Mucosa of descending colon (tissue), 3 donors: ENCODE data around the gene EPB41L2. TPM values are rescaled to one million over a fixed set of nuclear protein-coding genes. Genes with fewer than 3 reads are reported as not detected.

Source experiments
- ATAC-seq: fragments of 200-7000 bp; cut with Tn5 transposase; one replicate; pipeline ENCODE4 v1.9.1; 2020; ENCODE audit warnings: mild to moderate bottlenecking, moderate library complexity
- DNase-seq, 3 donors: peaks; one replicate each; pipeline ENCODE4 v3.0.0-alpha.2; 2020
- H3K36me3 ChIP-seq: fragments of 200-600 bp; one replicate; pipeline ENCODE4 v1.8.0; 2021; ENCODE audit warnings: low read depth, mild to moderate bottlenecking
- H3K4me1 ChIP-seq: fragments of 200-600 bp; one replicate; pipeline ENCODE4 v1.8.0; 2021; ENCODE audit warnings: low read depth, mild to moderate bottlenecking
- H3K4me3 ChIP-seq: fragments of 200-600 bp; one replicate; pipeline ENCODE4 v1.8.0; 2021; ENCODE audit warnings: mild to moderate bottlenecking
- H3K9me3 ChIP-seq: fragments of 200-600 bp; one replicate; pipeline ENCODE4 v1.8.0; 2021; ENCODE audit warnings: mild to moderate bottlenecking
- CTCF ChIP-seq: fragments of 200-600 bp; IDR thresholded peaks from one replicate; pipeline ENCODE4 v1.8.0; 2022; ENCODE audit warnings: antibody characterized with exemption, mild to moderate bottlenecking
- intact Hi-C, 2 donors: fragments of 100-400 bp; cut with DNase I in 1 of 2; cut with micrococcal nuclease in 1 of 2; formaldehyde crosslinking; loops; one replicate each; pipeline versions ENCODE4 v1.11.0 to v1.11.1; 2022; cut with DNase I, micrococcal nuclease
- total RNA-seq, 3 donors: library from RNA; stranded (reverse); fragmentation: NEBNext Ultra II Directional in 2 of 3; extraction: Animal tissue kit (Norgen Biotek cat#: 25700) in 2 of 3; gene quantifications; one replicate each; pipeline versions ENCODE4 v1.2.1 to v1.2.4, GENCODE V29; 2021 to 2023
- donor health status: DM: no; HTN: no; CAD: no; lungs with moderate emphysema.
- donor health status: DM: no; HTN: no; CAD: no.
- donor health status: DM: no; HTN: yes; CAD: no.

EPB41L2 gene
- total RNA-seq, 3 donors from 2014 or later, result 80.1 to 148 (median 93.0) TPM

- ATAC-seq (no peak), DNase-seq (peak in 1 of 3 donors; percentile 57)
- no peak overlapping the region for H3K4me3 ChIP-seq
- no peak for TF ChIP-seq CTCF
- intact Hi-C loops, result no loop called here
- peaks cover 5% of the 10 kb centered on the region for H3K4me1 ChIP-seq
- no peaks in the 10 kb centered on the region for H3K36me3 ChIP-seq
- no peaks in the 10 kb centered on the region for H3K9me3 ChIP-seq
Observed at GRCh38 chr6:131065824-131066171, 2.8 kb upstream of the EPB41L2 start.

DNA sequence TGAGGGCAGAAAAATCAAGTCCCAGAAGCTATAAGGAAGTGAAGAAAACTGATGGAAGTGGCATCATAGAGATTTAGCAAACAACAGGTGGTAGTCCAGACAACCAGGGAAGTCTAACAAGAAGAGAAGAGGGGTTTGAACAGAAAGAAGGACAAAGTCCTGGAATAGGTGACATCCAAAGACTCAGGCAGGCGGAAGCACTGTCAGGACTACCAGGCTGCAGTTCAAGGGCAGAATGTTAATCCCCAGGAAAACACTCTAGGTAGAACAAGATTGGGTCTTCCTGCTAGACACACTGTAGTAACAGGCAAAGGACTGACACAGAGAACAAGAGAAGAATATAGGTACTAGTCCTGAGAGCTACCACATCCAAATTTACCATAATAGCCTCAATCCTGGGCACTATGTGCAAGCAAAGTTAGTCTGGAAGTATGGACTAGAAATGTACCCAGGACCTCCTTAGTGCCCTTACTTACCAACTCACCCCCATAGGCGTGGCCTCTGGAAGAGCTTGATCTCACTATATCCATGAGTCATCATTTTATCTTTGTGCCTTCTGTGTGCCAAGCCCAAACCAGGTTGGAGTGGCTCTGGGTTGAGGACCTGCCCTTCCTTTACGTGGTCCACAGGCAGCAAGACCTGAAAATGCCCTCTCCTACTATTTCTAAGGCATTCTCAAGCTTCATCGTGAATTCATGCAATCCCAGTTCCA is 2.2 kb upstream of the EPB41L2 start:
- Histone ChIP-seq H3K36me3 (no peaks in the 10 kb centered on the region), H3K9me3 (no peaks in the 10 kb centered on the region), H3K4me1 (peaks cover 5% of the 10 kb centered on the region), H3K4me3 (no peak overlapping the region)
- intact Hi-C loops, result no loop called here
- no peak for TF ChIP-seq CTCF
- DNase-seq, result peak in 1 of 3 donors; percentile 50
- peak; percentile 73 for ATAC-seq

GRCh38 chr6:131063764-131064272 is 773 bp upstream of the EPB41L2 start:
- peak overlapping the region; percentile 97 for H3K4me3 ChIP-seq
- no peaks in the 10 kb centered on the region for H3K9me3 ChIP-seq
- TF ChIP-seq CTCF, result no peak
- intact Hi-C loops, result no loop called here
- DNase-seq, result peak in 1 of 3 donors; percentile 47
- H3K36me3 ChIP-seq, result no peaks in the 10 kb centered on the region
- no peak for ATAC-seq
- H3K4me1 ChIP-seq, result peaks cover 5% of the 10 kb centered on the region

GRCh38 chr6:131062241-131063027 is 611 bp downstream of the EPB41L2 start:
- Histone ChIP-seq H3K4me1 (peaks cover 5% of the 10 kb centered on the region), H3K36me3 (no peaks in the 10 kb centered on the region), H3K4me3 (peak overlapping the region; percentile 97), H3K9me3 (no peaks in the 10 kb centered on the region)
- no peak for TF ChIP-seq CTCF
- DNase-seq (peak in 1 of 3 donors; percentile 58), ATAC-seq (peak; percentile 19)
- intact Hi-C loops, result no loop called here

DNA sequence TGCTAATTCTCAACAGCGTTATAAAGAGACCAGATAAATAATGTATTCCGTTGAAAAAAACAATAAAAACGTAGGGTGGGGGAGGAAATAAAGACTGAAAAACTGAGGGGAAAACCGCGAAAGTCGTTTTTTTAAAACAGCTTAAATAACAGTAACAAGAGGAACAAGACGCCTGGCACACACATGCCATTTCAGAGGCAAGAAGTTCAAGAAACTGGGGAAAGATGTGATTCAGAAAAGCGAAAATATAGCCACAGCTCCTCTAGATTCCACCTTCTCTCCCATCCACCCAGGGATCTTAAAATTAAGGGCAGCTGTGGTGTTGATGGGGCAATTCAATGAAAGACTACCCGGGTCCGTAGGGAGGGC is 1.3 kb downstream of the EPB41L2 start:
- no peak overlapping the region for H3K4me3 ChIP-seq
- no peaks in the 10 kb centered on the region for H3K9me3 ChIP-seq
- TF ChIP-seq CTCF, result no peak
- no peaks in the 10 kb centered on the region for H3K36me3 ChIP-seq
- ATAC-seq (no peak), DNase-seq (no peak)
- intact Hi-C loops, result no loop called here
- H3K4me1 ChIP-seq, result peaks cover 5% of the 10 kb centered on the region
